Activated T-cell treated with anti-CD3 and anti-CD28 coated beads, Interleukin-2, amount 50 U/mL, for 72 hours (primary cell): Measurements from ENCODE around the gene ZDHHC7. TPM values are rescaled to one million over a fixed set of nuclear protein-coding genes. Genes with fewer than 3 reads are reported as not detected.

Experiments used
- ATAC-seq, 2 donors: fragments of 150-1000 bp; cut with Tn5 transposase; replicated peaks in 1 of 2; 2 replicates each; pipeline ENCODE4 v1.10.0; 2021; ENCODE audit warnings: moderate library complexity in 2 of 2, mild to moderate bottlenecking in 1 of 2
- DNase-seq, 2 donors: peaks; one replicate each; pipeline ENCODE4 v3.0.0; 2021 to 2022; ENCODE audit warnings: mixed read lengths in 1 of 2
- H3K27ac Mint-ChIP-seq: one replicate; pipeline ENCODE4 v1.8.0; 2022; ENCODE audit warnings: mild to moderate bottlenecking, moderate library complexity, mixed read lengths
- H3K27me3 Mint-ChIP-seq: one replicate; pipeline ENCODE4 v1.8.0; 2022; ENCODE audit warnings: low read depth, mixed read lengths
- H3K36me3 Mint-ChIP-seq, 2 donors: one replicate each; pipeline ENCODE4 v1.8.0; 2022; ENCODE audit warnings: mixed read lengths in 2 of 2, mild to moderate bottlenecking in 1 of 2; ENCODE audit not compliant: insufficient read depth in 2 of 2
- H3K4me1 Mint-ChIP-seq: one replicate; pipeline ENCODE4 v1.8.0; 2022; ENCODE audit warnings: low read depth, mixed read lengths
- H3K4me3 Mint-ChIP-seq, 2 donors: one replicate each; pipeline ENCODE4 v1.8.0; 2022; ENCODE audit warnings: mild to moderate bottlenecking in 2 of 2, mixed read lengths in 2 of 2, moderate library complexity in 2 of 2
- H3K9me3 Mint-ChIP-seq, 2 donors: one replicate each; pipeline ENCODE4 v1.8.0; 2022; ENCODE audit warnings: mixed read lengths in 2 of 2
- total RNA-seq, 2 donors: library from RNA; stranded (reverse); gene quantifications; one replicate each; pipeline ENCODE4 v1.2.3, GENCODE V29; 2022

Gene ZDHHC7
- total RNA-seq, 2 donors from 2014 or later: 27.5 to 33.7 TPM

DNA sequence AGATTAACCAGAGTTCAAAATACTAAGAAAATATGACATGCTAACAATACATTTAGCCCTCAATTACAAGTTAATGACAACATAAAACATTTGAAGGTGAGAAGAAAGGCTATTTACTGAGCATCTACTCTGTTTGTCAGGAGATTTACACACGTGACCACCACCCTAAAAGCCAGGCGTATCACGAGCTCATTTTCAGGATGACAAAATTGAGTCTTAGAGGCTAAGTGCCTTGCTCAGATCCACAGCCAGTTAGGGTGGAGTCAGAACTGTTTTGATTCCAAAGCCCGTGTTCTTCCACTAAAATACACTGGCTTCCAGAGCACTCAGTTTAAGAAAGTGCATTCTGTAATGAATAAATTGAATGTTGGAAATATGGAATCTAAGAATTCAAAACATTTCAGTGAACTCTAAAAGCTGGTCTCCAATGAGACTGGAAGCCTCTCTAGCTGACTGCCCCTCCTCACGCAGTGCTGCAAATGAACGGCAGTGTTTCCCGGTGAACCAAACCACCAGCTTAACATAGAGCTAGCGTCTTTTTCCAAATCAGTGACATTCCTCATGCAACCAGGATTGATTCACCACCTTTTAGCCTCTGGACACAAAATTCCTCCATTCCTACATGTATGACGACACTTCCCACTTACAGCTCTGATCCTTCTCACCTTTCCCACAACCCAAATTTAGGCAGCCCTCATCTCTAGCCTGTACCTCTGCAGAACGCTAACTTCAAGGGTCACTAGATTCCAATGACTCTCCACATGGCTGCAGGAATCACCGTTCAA is 5.9 kb downstream of the ZDHHC7 start:
- H3K9me3 Mint-ChIP-seq: no peaks in the 10 kb centered on the region
- no peak overlapping the region for H3K27ac Mint-ChIP-seq
- H3K27me3 Mint-ChIP-seq: no peaks in the 10 kb centered on the region
- no peak for ATAC-seq
- peaks cover 3 to 4% of the 10 kb centered on the region in 2 donors for H3K36me3 Mint-ChIP-seq
- no peak for DNase-seq
- H3K4me3 Mint-ChIP-seq: no peak overlapping the region
- peaks cover 68% of the 10 kb centered on the region for H3K4me1 Mint-ChIP-seq

DNA sequence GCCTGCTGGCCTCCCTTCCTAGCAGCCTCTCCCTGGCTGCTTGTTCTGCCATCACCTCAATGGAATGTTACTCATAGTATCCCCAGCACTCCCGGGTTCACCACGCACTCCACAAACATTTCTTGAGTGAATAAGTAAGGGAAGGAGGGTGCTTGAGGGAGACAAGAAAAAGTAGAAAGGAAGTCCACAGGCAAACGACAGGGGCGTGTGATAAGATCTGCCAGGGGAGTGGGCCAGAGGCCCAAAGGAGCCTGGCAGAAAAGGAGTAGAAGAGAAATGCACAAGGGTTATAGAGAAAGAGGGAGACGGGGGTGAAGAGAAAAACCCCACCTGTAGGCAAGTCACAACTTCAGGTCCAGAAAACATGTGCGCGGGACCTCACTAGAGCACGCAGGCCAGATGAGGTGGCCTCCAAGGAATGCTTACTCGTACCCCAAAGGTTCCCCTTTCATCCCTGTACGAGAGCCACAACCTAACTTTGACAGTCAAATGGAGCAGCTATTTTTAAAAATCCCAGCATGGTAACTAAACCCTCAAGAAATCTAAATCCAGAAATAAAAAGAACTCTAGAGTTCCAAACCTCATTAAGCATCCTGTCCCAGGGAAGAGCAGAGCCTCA is 6.6 kb downstream of the ZDHHC7 start:
- Mint-ChIP-seq H3K4me1 (peaks cover 60% of the 10 kb centered on the region), H3K4me3 (no peak overlapping the region), H3K9me3 (no peaks in the 10 kb centered on the region), H3K36me3 (peaks cover 3 to 4% of the 10 kb centered on the region in 2 donors), H3K27me3 (no peaks in the 10 kb centered on the region), H3K27ac (no peak overlapping the region)
- no peak for DNase-seq
- ATAC-seq: no peak

- no peak overlapping the region for H3K4me3 Mint-ChIP-seq
- peak overlapping the region; percentile 17 for H3K27ac Mint-ChIP-seq
- DNase-seq: no peak
- no peaks in the 10 kb centered on the region for H3K27me3 Mint-ChIP-seq
- ATAC-seq: no peak
- peaks cover 53% of the 10 kb centered on the region for H3K4me1 Mint-ChIP-seq
- peaks cover 3 to 4% of the 10 kb centered on the region in 2 donors for H3K36me3 Mint-ChIP-seq
- H3K9me3 Mint-ChIP-seq: no peaks in the 10 kb centered on the region
Observed at GRCh38 chr16:85003725-85004586, 7.4 kb downstream of the ZDHHC7 start.

- ATAC-seq: no peak
- Mint-ChIP-seq H3K27ac (no peak overlapping the region), H3K4me3 (peak overlapping the region in 1 of 2 donors; percentile 71), H3K9me3 (no peaks in the 10 kb centered on the region), H3K4me1 (peaks cover 49% of the 10 kb centered on the region), H3K27me3 (no peaks in the 10 kb centered on the region), H3K36me3 (peaks cover 3 to 4% of the 10 kb centered on the region in 2 donors)
- DNase-seq: no peak
Observed at GRCh38 chr16:85003076-85003475, 8.3 kb downstream of the ZDHHC7 start.

- no peak for ATAC-seq
- Mint-ChIP-seq H3K36me3 (peaks cover 3 to 6% of the 10 kb centered on the region in 2 donors), H3K27me3 (no peaks in the 10 kb centered on the region), H3K9me3 (no peaks in the 10 kb centered on the region), H3K4me1 (peaks cover 49% of the 10 kb centered on the region), H3K4me3 (peak overlapping the region in 1 of 2 donors; percentile 71), H3K27ac (no peak overlapping the region)
- DNase-seq: no peak
Observed at GRCh38 chr16:85002608-85003007, 8.7 kb downstream of the ZDHHC7 start.

DNA sequence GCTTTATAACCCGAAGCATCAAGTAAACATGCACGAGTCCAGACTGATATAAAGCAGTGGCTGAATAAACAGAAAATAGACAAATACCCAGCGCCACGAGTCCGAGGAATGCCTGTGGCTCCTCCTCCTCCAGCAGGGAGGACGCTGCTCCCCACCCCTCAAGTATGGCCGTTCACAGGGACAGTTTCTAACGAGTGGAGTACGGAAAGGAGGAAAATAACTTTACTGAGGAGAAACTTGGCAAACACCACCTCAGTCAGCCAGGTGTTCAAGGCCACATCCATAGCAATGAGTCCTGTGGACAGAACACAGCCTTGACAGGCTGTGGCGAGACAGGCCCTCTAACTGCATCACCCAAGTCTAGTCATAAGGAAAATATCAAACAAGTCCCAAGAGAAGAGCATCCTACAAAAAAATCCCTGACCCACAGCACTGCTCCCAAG is 9.2 kb downstream of the ZDHHC7 start:
- Mint-ChIP-seq H3K27me3 (no peaks in the 10 kb centered on the region), H3K4me1 (peaks cover 47% of the 10 kb centered on the region), H3K36me3 (peaks cover 3 to 6% of the 10 kb centered on the region in 2 donors), H3K4me3 (peak overlapping the region in 1 of 2 donors; percentile 71), H3K9me3 (no peaks in the 10 kb centered on the region), H3K27ac (no peak overlapping the region)
- no peak for DNase-seq
- no peak for ATAC-seq

DNA sequence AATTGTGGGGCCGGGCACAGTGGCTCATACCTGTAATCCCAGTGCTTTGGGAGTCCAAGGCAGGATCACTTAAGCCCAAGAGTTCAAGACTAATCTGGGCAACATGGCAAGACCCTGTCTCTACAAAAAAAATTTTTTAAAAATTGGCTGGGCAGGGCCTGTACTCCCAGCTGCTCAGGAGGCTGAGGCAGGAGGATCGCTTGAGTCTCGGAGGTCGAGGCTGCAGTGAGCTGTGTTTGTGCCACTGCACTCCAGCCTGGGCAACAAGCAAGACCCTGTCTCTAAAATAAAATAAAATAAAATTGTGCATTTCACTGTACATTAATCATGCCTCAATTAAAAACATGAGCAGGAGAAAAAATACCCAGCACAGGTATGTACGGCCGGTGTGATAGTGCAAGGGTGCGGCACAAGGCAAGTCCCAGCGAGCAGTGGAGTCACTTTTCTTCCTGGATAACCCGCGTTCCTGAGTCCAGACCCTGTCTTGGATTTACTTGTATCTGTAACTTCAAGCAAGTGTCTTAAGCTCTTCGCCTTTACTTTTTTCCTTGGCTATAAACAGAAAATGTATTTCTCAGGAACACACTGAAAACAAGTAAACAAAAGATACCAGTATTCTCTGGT is 11.4 kb downstream of the ZDHHC7 start:
- H3K4me1 Mint-ChIP-seq: peaks cover 48% of the 10 kb centered on the region
- DNase-seq: no peak
- ATAC-seq: no peak
- H3K27ac Mint-ChIP-seq: no peak overlapping the region
- no peaks in the 10 kb centered on the region for H3K27me3 Mint-ChIP-seq
- H3K4me3 Mint-ChIP-seq: no peak overlapping the region
- H3K36me3 Mint-ChIP-seq: peaks cover 0 to 9% of the 10 kb centered on the region in 2 donors
- H3K9me3 Mint-ChIP-seq: no peaks in the 10 kb centered on the region

DNA sequence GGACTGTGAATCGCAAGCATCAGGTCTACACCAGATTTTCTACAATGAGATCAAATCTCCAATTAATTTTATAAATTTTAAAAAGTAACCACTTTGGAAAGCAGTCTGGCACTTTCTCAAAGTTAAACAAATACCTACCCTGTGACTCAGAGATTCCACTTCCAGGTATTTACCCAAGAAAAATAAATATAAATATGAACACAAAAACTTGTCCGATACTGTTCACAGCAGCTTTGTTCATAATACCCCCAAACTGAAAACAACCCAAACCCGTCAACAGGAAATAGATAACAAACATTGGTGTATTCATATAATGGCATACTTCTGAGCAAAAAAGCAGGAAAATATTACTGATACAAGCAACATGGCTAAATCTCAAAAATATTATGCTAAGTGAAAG is 12.1 kb downstream of the ZDHHC7 start:
- ATAC-seq (no peak), DNase-seq (no peak)
- Mint-ChIP-seq H3K9me3 (no peaks in the 10 kb centered on the region), H3K36me3 (peaks cover 0 to 9% of the 10 kb centered on the region in 2 donors), H3K27ac (peak overlapping the region; percentile 85), H3K4me3 (no peak overlapping the region), H3K4me1 (peaks cover 40% of the 10 kb centered on the region), H3K27me3 (no peaks in the 10 kb centered on the region)

- Mint-ChIP-seq H3K4me1 (peaks cover 18% of the 10 kb centered on the region), H3K9me3 (no peaks in the 10 kb centered on the region), H3K27me3 (no peaks in the 10 kb centered on the region), H3K36me3 (peaks cover 0 to 10% of the 10 kb centered on the region in 2 donors), H3K27ac (peak overlapping the region; percentile 63), H3K4me3 (no peak overlapping the region)
- ATAC-seq: no peak
- DNase-seq: no peak
Observed at GRCh38 chr16:84996365-84996764, 15.0 kb downstream of the ZDHHC7 start.

- Mint-ChIP-seq H3K4me3 (no peak overlapping the region), H3K36me3 (peaks cover 0 to 9% of the 10 kb centered on the region in 2 donors), H3K27me3 (no peaks in the 10 kb centered on the region), H3K27ac (peak overlapping the region; percentile 63), H3K4me1 (peaks cover 18% of the 10 kb centered on the region), H3K9me3 (no peaks in the 10 kb centered on the region)
- peak; percentile 49 to 88 for ATAC-seq
- DNase-seq: peak in 1 of 2 donors; percentile 21
Observed at GRCh38 chr16:84995663-84996062, 15.7 kb downstream of the ZDHHC7 start.

DNA sequence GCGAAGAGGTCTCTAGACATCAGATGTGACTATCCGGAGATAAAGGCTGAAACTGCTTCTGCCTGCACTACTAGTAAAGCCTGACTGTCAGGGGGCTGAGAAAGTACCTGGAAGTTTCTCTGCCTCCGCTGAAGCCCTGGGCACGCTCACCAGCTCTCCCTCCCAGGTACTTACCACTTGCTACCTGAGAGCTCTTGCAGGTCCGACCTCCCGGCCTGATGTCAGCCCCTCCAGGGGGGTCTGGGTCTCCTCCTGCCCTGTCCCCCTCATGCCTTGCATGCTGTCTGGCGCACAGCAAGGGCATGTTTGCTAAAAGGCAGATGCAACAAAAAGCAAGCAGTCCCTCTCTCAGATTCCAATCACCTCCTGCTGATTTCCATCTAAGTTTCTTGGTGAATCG is 17.4 kb downstream of the ZDHHC7 start:
- no peaks in the 10 kb centered on the region for H3K9me3 Mint-ChIP-seq
- H3K27me3 Mint-ChIP-seq: no peaks in the 10 kb centered on the region
- DNase-seq (no peak), ATAC-seq (no peak)
- H3K36me3 Mint-ChIP-seq: peaks cover 4 to 8% of the 10 kb centered on the region in 2 donors
- H3K4me1 Mint-ChIP-seq: peaks cover 18% of the 10 kb centered on the region
- no peak overlapping the region for H3K4me3 Mint-ChIP-seq
- H3K27ac Mint-ChIP-seq: no peak overlapping the region

- Mint-ChIP-seq H3K36me3 (peaks cover 4 to 6% of the 10 kb centered on the region in 2 donors), H3K9me3 (no peaks in the 10 kb centered on the region), H3K4me3 (no peak overlapping the region), H3K27me3 (no peaks in the 10 kb centered on the region), H3K27ac (no peak overlapping the region), H3K4me1 (peaks cover 18% of the 10 kb centered on the region)
- ATAC-seq: no peak
- no peak for DNase-seq
Observed at GRCh38 chr16:84992717-84993075, 18.6 kb downstream of the ZDHHC7 start.
